Measurements from ENCODE around the gene ACTR5.

Gene ACTR5

DNA sequence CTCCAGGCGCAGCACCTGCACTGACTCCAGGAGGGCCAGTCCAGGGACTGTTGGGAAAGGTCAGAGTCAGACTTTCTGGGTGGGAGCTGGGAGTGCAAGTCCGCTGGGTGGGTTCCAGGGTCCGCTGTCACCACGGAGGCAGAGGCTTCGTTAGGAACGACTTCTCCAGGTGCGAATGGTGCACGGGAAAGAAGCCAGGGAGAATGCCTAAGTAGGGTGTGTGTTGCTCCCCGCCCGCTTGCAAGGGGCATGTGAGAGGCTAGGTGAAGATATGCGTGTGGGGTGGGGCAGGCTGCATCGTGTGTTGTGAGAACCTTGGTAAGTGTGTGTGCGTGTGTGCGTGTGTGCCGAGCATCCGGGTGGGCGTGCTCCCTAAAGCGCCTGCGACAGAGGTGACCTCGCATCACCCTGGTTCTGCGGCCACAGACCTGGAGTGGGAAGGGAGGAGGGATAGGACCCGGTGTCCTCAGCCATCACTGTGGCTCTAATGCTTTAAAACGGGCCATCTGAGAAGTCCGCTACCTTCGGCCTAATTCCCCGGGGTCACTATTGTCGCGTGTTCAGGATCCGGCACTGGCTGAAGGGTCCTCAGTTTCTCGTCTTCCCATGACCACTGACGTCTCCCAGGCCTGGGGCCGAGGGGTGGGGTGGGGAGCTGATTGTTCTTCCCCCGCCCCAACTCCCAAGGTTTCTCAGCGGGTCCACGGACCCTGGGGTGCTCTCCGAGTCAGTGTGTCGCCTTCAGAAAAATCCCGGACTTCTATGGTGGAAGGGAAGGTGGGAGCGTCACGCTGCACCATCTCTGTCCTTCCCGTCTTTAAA is 17.9 kb upstream of the ACTR5 start:
- peak overlapping the region; percentile 91; the same call in 1 of the 2 replicates for H2AFZ ChIP-seq (ENCODE audit: low read depth)
- H3K4me3 ChIP-seq (IDR thresholded peaks at IDR 0.05; ENCODE audit: insufficient read depth, low read depth, low read length): no peak overlapping the region

DNA sequence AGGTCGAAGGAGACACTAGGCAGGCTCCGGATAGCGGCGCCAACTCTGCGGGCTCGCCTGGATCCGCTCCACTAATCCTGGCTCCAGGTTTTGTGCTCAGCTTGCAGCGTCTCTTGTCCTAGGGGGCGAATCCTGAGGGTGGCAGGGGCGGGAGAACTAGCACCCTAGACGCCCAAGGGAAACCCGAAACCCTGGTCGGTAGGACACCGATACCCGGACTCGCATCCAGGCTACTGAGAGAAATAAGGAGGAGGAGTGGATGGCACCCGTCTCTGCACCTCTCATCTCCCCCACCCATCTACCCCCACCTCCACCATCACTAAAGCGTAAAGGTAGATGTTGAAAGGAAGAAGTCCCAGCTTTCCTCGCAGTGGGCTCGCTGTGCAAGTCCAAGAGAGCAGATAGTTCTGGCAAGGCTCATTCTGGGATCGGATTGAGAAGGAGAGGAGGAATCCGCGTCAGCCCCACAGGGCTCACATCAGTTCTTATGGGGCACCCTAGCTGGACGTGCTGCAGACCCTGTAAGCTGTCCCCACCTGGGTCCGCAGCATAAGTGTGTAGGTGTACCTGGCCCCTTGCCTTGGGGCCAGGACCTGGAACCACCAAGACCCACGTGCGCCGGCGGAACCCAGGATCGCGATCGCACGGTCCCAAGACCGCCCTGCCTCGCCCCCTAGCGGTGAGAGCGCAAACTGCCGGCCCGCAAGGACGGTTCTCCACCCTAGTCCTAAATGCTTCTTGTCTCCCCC is 17.1 kb upstream of the ACTR5 start:
- TF ChIP-seq, protein P1, sequence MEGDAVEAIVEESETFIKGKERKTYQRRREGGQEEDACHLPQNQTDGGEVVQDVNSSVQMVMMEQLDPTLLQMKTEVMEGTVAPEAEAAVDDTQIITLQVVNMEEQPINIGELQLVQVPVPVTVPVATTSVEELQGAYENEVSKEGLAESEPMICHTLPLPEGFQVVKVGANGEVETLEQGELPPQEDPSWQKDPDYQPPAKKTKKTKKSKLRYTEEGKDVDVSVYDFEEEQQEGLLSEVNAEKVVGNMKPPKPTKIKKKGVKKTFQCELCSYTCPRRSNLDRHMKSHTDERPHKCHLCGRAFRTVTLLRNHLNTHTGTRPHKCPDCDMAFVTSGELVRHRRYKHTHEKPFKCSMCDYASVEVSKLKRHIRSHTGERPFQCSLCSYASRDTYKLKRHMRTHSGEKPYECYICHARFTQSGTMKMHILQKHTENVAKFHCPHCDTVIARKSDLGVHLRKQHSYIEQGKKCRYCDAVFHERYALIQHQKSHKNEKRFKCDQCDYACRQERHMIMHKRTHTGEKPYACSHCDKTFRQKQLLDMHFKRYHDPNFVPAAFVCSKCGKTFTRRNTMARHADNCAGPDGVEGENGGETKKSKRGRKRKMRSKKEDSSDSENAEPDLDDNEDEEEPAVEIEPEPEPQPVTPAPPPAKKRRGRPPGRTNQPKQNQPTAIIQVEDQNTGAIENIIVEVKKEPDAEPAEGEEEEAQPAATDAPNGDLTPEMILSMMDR (conservative IDR thresholded peaks at IDR 0.05; ENCODE audit: low read depth, low read length): peak; percentile 99
- no peak overlapping the region for H3K27ac ChIP-seq
- peak overlapping the region; percentile 41; the same call in 1 of the 2 replicates for H3K9ac ChIP-seq
- H3K36me3 ChIP-seq (ENCODE audit: insufficient read depth): no peaks in the 10 kb centered on the region
- no peak overlapping the region for H3K4me3 ChIP-seq (IDR thresholded peaks at IDR 0.05; ENCODE audit: insufficient read depth, low read depth, low read length)
- H2AFZ ChIP-seq (ENCODE audit: low read depth): peak overlapping the region; percentile 91
- H3K4me1 ChIP-seq (ENCODE audit: low read depth, poor library complexity, severe bottlenecking): no peaks in the 10 kb centered on the region
- H3K4me2 ChIP-seq: peak overlapping the region; percentile 53
- H3K27me3 ChIP-seq (ENCODE audit: insufficient read depth, low read depth): peaks cover 23% of the 10 kb centered on the region
- H3K79me2 ChIP-seq (ENCODE audit: insufficient read depth, low read depth): no peaks in the 10 kb centered on the region
- H4K20me1 ChIP-seq (ENCODE audit: insufficient read depth): no peaks in the 10 kb centered on the region

More for the DNA sequence above, 17.9 kb upstream of the ACTR5 start:
- Histone ChIP-seq H3K9ac (no peak overlapping the region), H3K36me3 (ENCODE audit: insufficient read depth) (no peaks in the 10 kb centered on the region), H3K4me1 (ENCODE audit: low read depth, poor library complexity, severe bottlenecking) (peaks cover 3% of the 10 kb centered on the region), H4K20me1 (ENCODE audit: insufficient read depth) (no peaks in the 10 kb centered on the region), H3K27me3 (ENCODE audit: insufficient read depth, low read depth) (peaks cover 23% of the 10 kb centered on the region), H3K27ac (no peak overlapping the region), H3K79me2 (ENCODE audit: insufficient read depth, low read depth) (no peaks in the 10 kb centered on the region), H3K4me2 (peak overlapping the region; percentile 53)
- TF ChIP-seq, protein P1 (conservative IDR thresholded peaks at IDR 0.05; ENCODE audit: low read depth, low read length): no peak

- Histone ChIP-seq H4K20me1 (ENCODE audit: insufficient read depth) (no peaks in the 10 kb centered on the region), H3K4me1 (ENCODE audit: low read depth, poor library complexity, severe bottlenecking) (no peaks in the 10 kb centered on the region), H3K9ac (no peak overlapping the region), H3K27ac (no peak overlapping the region), H3K4me3 (IDR thresholded peaks at IDR 0.05; ENCODE audit: insufficient read depth, low read depth, low read length) (no peak overlapping the region), H3K79me2 (ENCODE audit: insufficient read depth, low read depth) (no peaks in the 10 kb centered on the region), H3K4me2 (peak overlapping the region; percentile 53), H3K36me3 (ENCODE audit: insufficient read depth) (no peaks in the 10 kb centered on the region), H2AFZ (ENCODE audit: low read depth) (peak overlapping the region; percentile 91; the same call in 1 of the 2 replicates), H3K27me3 (ENCODE audit: insufficient read depth, low read depth) (peaks cover 23% of the 10 kb centered on the region)
- TF ChIP-seq, protein P1 (conservative IDR thresholded peaks at IDR 0.05; ENCODE audit: low read depth, low read length): peak; percentile 37
Observed at GRCh38 chr20:38731738-38732113, 16.5 kb upstream of the ACTR5 start.

DNA sequence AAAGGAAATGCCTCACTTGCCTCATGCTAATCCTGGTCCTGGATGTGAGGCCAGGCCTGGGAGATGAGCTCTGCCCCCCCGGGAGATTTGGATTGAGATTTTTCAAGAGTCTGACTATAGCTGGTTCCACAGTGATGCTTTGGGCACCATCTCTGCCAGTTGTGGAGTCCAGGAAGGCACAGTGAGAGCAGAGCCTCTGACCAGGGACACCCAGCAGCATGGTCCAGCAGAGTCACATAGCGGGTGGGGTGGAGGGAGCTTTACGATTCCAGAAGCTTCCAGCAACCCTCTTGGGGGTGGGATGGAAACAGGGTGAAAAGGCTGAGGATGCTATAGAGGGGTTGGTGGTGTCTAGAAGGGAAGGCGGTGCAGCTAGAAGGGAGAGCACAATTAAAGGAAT is 15.3 kb upstream of the ACTR5 start:
- H3K79me2 ChIP-seq (ENCODE audit: insufficient read depth, low read depth): no peaks in the 10 kb centered on the region

More for the DNA sequence above, 15.3 kb upstream of the ACTR5 start:
- no peaks in the 10 kb centered on the region for H4K20me1 ChIP-seq (ENCODE audit: insufficient read depth)
- H3K9ac ChIP-seq: no peak overlapping the region
- TF ChIP-seq, protein P1 (conservative IDR thresholded peaks at IDR 0.05; ENCODE audit: low read depth, low read length): no peak
- H3K27me3 ChIP-seq (ENCODE audit: insufficient read depth, low read depth): peaks cover 23% of the 10 kb centered on the region
- H3K4me1 ChIP-seq (ENCODE audit: low read depth, poor library complexity, severe bottlenecking): no peaks in the 10 kb centered on the region
- no peak overlapping the region for H3K27ac ChIP-seq
- no peak overlapping the region for H3K4me2 ChIP-seq
- H2AFZ ChIP-seq (ENCODE audit: low read depth): no peak overlapping the region
- H3K36me3 ChIP-seq (ENCODE audit: insufficient read depth): no peaks in the 10 kb centered on the region
- H3K4me3 ChIP-seq (IDR thresholded peaks at IDR 0.05; ENCODE audit: insufficient read depth, low read depth, low read length): no peak overlapping the region

Measured in KMS-11 (cell line).